DOHH2 (cell line): ENCODE measurements around the gene COMMD4.
"Not testable (repeated sequence)": the region's sequence is repeated elsewhere in the genome, so short reads cannot be mapped to it uniquely, and the experiment has no call there.

Source experiments
- H3F3A ChIP-seq: fragments of 200-600 bp; sonication (generic), shearing (Covaris generic); 2 replicates; pipeline ENCODE4 v1.6.0; 2016; ENCODE audit warnings: antibody characterized with exemption, mild to moderate bottlenecking; ENCODE audit not compliant: control insufficient read depth, insufficient read depth
- H3K27ac ChIP-seq: fragments of 200-600 bp; sonication (generic); 2 replicates; pipeline ENCODE4 v1.5.1; 2014; ENCODE audit warnings: low read depth, mild to moderate bottlenecking, low read length, moderate library complexity
- H3K27me3 ChIP-seq: fragments of 200-600 bp; sonication (generic); 2 replicates; pipeline ENCODE4 v1.6.1; 2014; ENCODE audit warnings: mild to moderate bottlenecking, low read length, mixed read lengths; ENCODE audit not compliant: control insufficient read depth
- H3K36me3 ChIP-seq: fragments of 200-600 bp; sonication (generic); 2 replicates; pipeline ENCODE4 v1.6.1; 2014; ENCODE audit warnings: mild to moderate bottlenecking, low read length, moderate library complexity, mixed read lengths; ENCODE audit not compliant: control insufficient read depth
- H3K4me1 ChIP-seq: fragments of 200-600 bp; sonication (generic); 2 replicates; pipeline ENCODE4 v1.6.1; 2014; ENCODE audit warnings: mild to moderate bottlenecking, low read length, mixed read lengths; ENCODE audit not compliant: control insufficient read depth
- H3K4me2 ChIP-seq: fragments of 200-600 bp; sonication (generic); 2 replicates; pipeline ENCODE4 v1.6.0; 2014; ENCODE audit warnings: mild to moderate bottlenecking, low read length, moderate library complexity
- H3K4me3 ChIP-seq: fragments of 200-600 bp; sonication (generic); 2 replicates; pipeline ENCODE4 v1.5.1; 2014; ENCODE audit warnings: mild to moderate bottlenecking, low read length, mixed read lengths
- H3K79me2 ChIP-seq: fragments of 200-600 bp; sonication (generic); 2 replicates; pipeline ENCODE4 v1.6.1; 2014; ENCODE audit warnings: mild to moderate bottlenecking, low read length, mixed read lengths; ENCODE audit not compliant: control insufficient read depth
- H3K9me2 ChIP-seq: fragments of 200-600 bp; sonication (generic); replicated peaks from 2 replicates; pipeline ENCODE4 v1.6.1; 2014; ENCODE audit warnings: mild to moderate bottlenecking, low read length, mixed read lengths; ENCODE audit not compliant: control insufficient read depth
- H3K9me3 ChIP-seq: fragments of 200-600 bp; sonication (generic); 2 replicates; pipeline ENCODE4 v1.6.1; 2014; ENCODE audit warnings: antibody characterized with exemption, low read length, mixed read lengths; ENCODE audit not compliant: control insufficient read depth, insufficient read depth
- H4K20me1 ChIP-seq: fragments of 200-600 bp; sonication (generic); 2 replicates; pipeline ENCODE4 v1.6.0; 2014; ENCODE audit warnings: low read depth, mild to moderate bottlenecking, antibody characterized with exemption, low read length, moderate library complexity; ENCODE audit not compliant: control insufficient read depth, insufficient read depth
- CTCF ChIP-seq: fragments of 200-600 bp; sonication (generic); IDR thresholded peaks from one replicate; pipeline ENCODE4 v1.5.1; 2014; ENCODE audit warnings: antibody characterized with exemption, mild to moderate bottlenecking, low read depth, low read length; ENCODE audit not compliant: poor library complexity, severe bottlenecking
- EZH2phosphoT487 ChIP-seq: fragments of 200-600 bp; sonication (generic); IDR thresholded peaks from 2 replicates; pipeline ENCODE4 v1.6.1; 2017; ENCODE audit warnings: borderline replicate concordance, mild to moderate bottlenecking, antibody characterized with exemption, low read length, moderate library complexity, mixed read lengths

The COMMD4 gene

GRCh38 chr15:75335705-75336355 lies at the start of gene COMMD4:
COMMD4 (plus strand) TSS chr15:75336063; CDS start chr15:75336090, 27 bp downstream.
- peaks cover 14% of the 10 kb centered on the region for H3K4me1 ChIP-seq
- H3K9me2 ChIP-seq, result no peaks in the 10 kb centered on the region
- peak within 1 kb of the TSS; percentile 88 for H3K4me2 ChIP-seq
- no peaks in the 10 kb centered on the region for H4K20me1 ChIP-seq
- H3K27me3 ChIP-seq, result no peaks in the 10 kb centered on the region
- H3K27ac ChIP-seq, result no peak within 1 kb of the TSS
- TF ChIP-seq EZH2phosphoT487 (no peak), CTCF (no peak)
- no peaks in the 10 kb centered on the region; the same call in 1 of the 2 replicates for H3K36me3 ChIP-seq
- peak within 1 kb of the TSS; percentile 82 for H3K4me3 ChIP-seq
- no peaks in the 10 kb centered on the region for H3K9me3 ChIP-seq
- H3F3A ChIP-seq, result peaks cover 4% of the 10 kb centered on the region; the same call in 1 of the 2 replicates
- peaks cover 9% of the 10 kb centered on the region for H3K79me2 ChIP-seq

- not testable (repeated sequence) for H3K27me3 ChIP-seq
These were observed 42.2 kb upstream of the COMMD4 start for GRCh38 chr15:75293660-75294059.

GRCh38 chr15:75298541-75299310 lies 37.1 kb upstream of the COMMD4 start:
- 0 out of 2 replicates have a peak overlapping the region, but pooled peaks have one; percentile 24 for H3K4me2 ChIP-seq

More at GRCh38 chr15:75293660-75294059, 42.2 kb upstream of the COMMD4 start:
- H3F3A ChIP-seq, H3K36me3 ChIP-seq, H3K9me3 ChIP-seq, H3K4me1 ChIP-seq, H3K79me2 ChIP-seq, H3K4me3 ChIP-seq, H3K9me2 ChIP-seq, H4K20me1 ChIP-seq, H3K4me2 ChIP-seq, H3K27ac ChIP-seq: not testable (repeated sequence)

More at GRCh38 chr15:75298541-75299310, 37.1 kb upstream of the COMMD4 start:
- not testable (repeated sequence) for H3K9me3 ChIP-seq, H3F3A ChIP-seq, H3K36me3 ChIP-seq, H3K9me2 ChIP-seq, H3K79me2 ChIP-seq, H3K4me3 ChIP-seq, H3K4me1 ChIP-seq, H3K27me3 ChIP-seq, H3K27ac ChIP-seq, H4K20me1 ChIP-seq
- peak; percentile 26 for TF ChIP-seq CTCF
